ENCODE measurements around the gene NR2C1.

Gene NR2C1

GRCh38 chr12:95072900-95073697 is at the start of gene NR2C1:
Gene NR2C1 (minus strand): TSS chr12:95073618. CDS start chr12:95067384, 6,234 bp downstream.
- DNase-seq (ENCODE audit: low read depth, low spot score) = peak; percentile 93
- H3K4me3 ChIP-seq (ENCODE audit: low read depth, low read length) = peak within 1 kb of the TSS; percentile 87
- in situ Hi-C loops (cut with HindIII; ENCODE audit: low sequenced_read_pairs) = no loop called here
- no peak for TF ChIP-seq CTCF (IDR thresholded peaks at IDR 0.05; ENCODE audit: low read depth, low read length)

- in situ Hi-C loops (cut with HindIII; ENCODE audit: low sequenced_read_pairs) = no loop called here
- no peak overlapping the region for H3K4me3 ChIP-seq (ENCODE audit: low read depth, low read length)
- TF ChIP-seq CTCF (IDR thresholded peaks at IDR 0.05; ENCODE audit: low read depth, low read length) = no peak
- no peak for DNase-seq (ENCODE audit: low read depth, low spot score)
Measured at GRCh38 chr12:95118788-95119179, 45.4 kb upstream of the NR2C1 start.

GRCh38 chr12:95118138-95118787 is 44.8 kb upstream of the NR2C1 start:
- no peak overlapping the region for H3K4me3 ChIP-seq (ENCODE audit: low read depth, low read length)
- TF ChIP-seq CTCF (IDR thresholded peaks at IDR 0.05; ENCODE audit: low read depth, low read length) = no peak
- in situ Hi-C loops (cut with HindIII; ENCODE audit: low sequenced_read_pairs) = no loop called here
- peak; percentile 81 for DNase-seq (ENCODE audit: low read depth, low spot score)

- TF ChIP-seq CTCF (IDR thresholded peaks at IDR 0.05; ENCODE audit: low read depth, low read length) = peak; percentile 50
- peak; percentile 79 for DNase-seq (ENCODE audit: low read depth, low spot score)
- H3K4me3 ChIP-seq (ENCODE audit: low read depth, low read length) = no peak overlapping the region
- in situ Hi-C loops (cut with HindIII; ENCODE audit: low sequenced_read_pairs) = no loop called here
Measured at GRCh38 chr12:95117178-95117599, 43.8 kb upstream of the NR2C1 start.

GRCh38 chr12:95116773-95117172 is 43.4 kb upstream of the NR2C1 start:
- TF ChIP-seq CTCF (IDR thresholded peaks at IDR 0.05; ENCODE audit: low read depth, low read length) = no peak
- in situ Hi-C loops (cut with HindIII; ENCODE audit: low sequenced_read_pairs) = no loop called here
- no peak for DNase-seq (ENCODE audit: low read depth, low spot score)
- H3K4me3 ChIP-seq (ENCODE audit: low read depth, low read length) = no peak overlapping the region

- TF ChIP-seq CTCF (IDR thresholded peaks at IDR 0.05; ENCODE audit: low read depth, low read length) = no peak
- no peak for DNase-seq (ENCODE audit: low read depth, low spot score)
- in situ Hi-C loops (cut with HindIII; ENCODE audit: low sequenced_read_pairs) = no loop called here
- no peak overlapping the region for H3K4me3 ChIP-seq (ENCODE audit: low read depth, low read length)
Measured at GRCh38 chr12:95116341-95116740, 42.9 kb upstream of the NR2C1 start.

All from astrocyte of the spinal cord (primary cell).